GM19238 (cell line): Measurements from ENCODE around the gene LHFPL5.

Experiments used
- DNase-seq: peaks from one replicate; pipeline ENCODE4 v3.0.0; 2011; ENCODE audit warnings: low spot score; ENCODE audit not compliant: insufficient read length

LHFPL5 gene

GRCh38 chr6:35852994-35853393 is 47.8 kb downstream of the LHFPL5 start:
- no peak for DNase-seq

DNA sequence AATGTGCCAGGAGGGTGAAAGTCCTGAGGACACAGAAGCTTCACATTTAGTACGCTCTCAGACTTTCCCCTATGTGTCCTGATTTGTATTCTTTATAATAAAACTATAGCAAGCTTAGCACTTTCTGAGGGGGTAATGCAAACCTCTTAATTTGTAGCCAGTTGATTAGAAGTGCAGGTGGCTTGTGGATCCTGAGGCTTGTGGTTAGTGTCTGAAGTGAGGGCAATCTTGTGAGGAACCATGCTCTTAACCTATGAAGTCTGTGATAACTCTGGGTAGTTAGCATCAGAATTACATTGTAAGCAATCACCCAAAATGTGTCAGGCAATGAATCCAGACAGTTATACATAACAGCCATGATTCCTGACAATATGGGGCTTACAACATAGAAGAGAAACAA is 51.1 kb downstream of the LHFPL5 start:
- no peak for DNase-seq

DNA sequence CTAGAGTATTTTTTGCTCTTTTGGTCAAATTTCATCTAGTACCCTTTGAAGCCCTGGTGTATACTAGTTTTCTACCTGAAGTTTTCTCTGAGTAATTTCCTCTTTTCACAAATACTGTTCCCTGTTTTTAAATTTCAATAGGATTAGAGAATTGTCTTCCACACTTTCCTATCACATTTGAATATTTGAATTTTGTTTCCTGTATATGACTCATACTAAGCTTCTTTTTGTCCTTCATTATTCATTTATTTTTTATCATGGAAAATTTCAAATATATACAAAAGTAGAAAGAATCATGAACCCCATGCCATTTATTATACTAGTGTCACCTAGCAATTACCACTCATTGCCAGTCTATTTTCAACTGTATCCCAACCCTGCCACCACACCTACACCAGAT is 52.7 kb downstream of the LHFPL5 start:
- DNase-seq = no peak

DNA sequence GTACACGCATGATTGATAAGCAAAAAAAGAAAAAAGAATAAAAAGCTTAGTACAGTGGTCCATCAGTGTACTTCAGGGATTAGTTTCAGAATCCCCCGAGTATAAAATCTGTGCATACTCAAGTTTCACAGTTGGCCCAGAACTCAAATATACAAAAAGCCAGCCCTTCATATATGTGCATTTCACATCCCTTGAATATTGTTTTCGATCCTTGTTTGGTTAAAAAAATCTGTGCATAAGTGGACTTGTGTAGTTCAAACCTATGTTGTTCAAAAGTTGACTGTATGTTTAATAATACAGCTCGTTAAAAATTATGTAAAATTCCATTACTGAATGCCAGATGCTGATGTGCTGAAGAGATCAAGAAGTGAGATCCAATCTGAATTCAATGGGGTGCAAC is 54.2 kb downstream of the LHFPL5 start:
- no peak for DNase-seq
